ENCODE data around the gene TMIGD3. TPM values are rescaled to one million over a fixed set of nuclear protein-coding genes. Genes with fewer than 3 reads are reported as not detected.

Gene TMIGD3
- total RNA-seq, 1 experiment from 2014 or later: not detected

GRCh38 chr1:111512931-111513330 lies 9.5 kb upstream of the TMIGD3 start:
- TF ChIP-seq SIN3A (IDR thresholded peaks at IDR 0.05; ENCODE audit: borderline replicate concordance, insufficient read depth, low read depth, low read length): no peak
- TF ChIP-seq, protein P1, sequence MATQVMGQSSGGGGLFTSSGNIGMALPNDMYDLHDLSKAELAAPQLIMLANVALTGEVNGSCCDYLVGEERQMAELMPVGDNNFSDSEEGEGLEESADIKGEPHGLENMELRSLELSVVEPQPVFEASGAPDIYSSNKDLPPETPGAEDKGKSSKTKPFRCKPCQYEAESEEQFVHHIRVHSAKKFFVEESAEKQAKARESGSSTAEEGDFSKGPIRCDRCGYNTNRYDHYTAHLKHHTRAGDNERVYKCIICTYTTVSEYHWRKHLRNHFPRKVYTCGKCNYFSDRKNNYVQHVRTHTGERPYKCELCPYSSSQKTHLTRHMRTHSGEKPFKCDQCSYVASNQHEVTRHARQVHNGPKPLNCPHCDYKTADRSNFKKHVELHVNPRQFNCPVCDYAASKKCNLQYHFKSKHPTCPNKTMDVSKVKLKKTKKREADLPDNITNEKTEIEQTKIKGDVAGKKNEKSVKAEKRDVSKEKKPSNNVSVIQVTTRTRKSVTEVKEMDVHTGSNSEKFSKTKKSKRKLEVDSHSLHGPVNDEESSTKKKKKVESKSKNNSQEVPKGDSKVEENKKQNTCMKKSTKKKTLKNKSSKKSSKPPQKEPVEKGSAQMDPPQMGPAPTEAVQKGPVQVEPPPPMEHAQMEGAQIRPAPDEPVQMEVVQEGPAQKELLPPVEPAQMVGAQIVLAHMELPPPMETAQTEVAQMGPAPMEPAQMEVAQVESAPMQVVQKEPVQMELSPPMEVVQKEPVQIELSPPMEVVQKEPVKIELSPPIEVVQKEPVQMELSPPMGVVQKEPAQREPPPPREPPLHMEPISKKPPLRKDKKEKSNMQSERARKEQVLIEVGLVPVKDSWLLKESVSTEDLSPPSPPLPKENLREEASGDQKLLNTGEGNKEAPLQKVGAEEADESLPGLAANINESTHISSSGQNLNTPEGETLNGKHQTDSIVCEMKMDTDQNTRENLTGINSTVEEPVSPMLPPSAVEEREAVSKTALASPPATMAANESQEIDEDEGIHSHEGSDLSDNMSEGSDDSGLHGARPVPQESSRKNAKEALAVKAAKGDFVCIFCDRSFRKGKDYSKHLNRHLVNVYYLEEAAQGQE (IDR thresholded peaks at IDR 0.05; ENCODE audit: insufficient read depth in 1 of 2, low read depth in 2 of 2, low read length in 1 of 2): no peak
- TF ChIP-seq TCF7L2 (IDR thresholded peaks at IDR 0.05; ENCODE audit: low read depth, low read length): no peak
- TF ChIP-seq POLR2AphosphoS5 (IDR thresholded peaks at IDR 0.05; ENCODE audit: low read depth, low read length): no peak
- no peak for TF ChIP-seq CTCF (IDR thresholded peaks at IDR 0.05)
- no peaks in the 10 kb centered on the region for H3K27me3 ChIP-seq (ENCODE audit: control insufficient read depth, insufficient read depth, low read length)
- no peaks in the 10 kb centered on the region for H3K36me3 ChIP-seq (ENCODE audit: control insufficient read depth, insufficient read depth, low read length)
- in situ Hi-C loops (cut with HindIII; ENCODE audit: low pct_unique_long_range_greater_than_20kb, low sequenced_read_pairs): no loop called here
- ATAC-seq (no peak), DNase-seq (ENCODE audit: low read depth, low spot score) (no peak)
- BruUV-seq (replicated peaks): no TSS peak
- intact Hi-C loops (cut with micrococcal nuclease; ENCODE audit: unreplicated experiment): no loop called here
- no peak overlapping the region for H3K4me3 ChIP-seq (ENCODE audit: low read depth in 2 of 2, low read length in 2 of 2)
- CTCF ChIA-PET: no interaction called here
- H3K4me1 ChIP-seq (ENCODE audit: control insufficient read depth, insufficient read depth, low read length): no peaks in the 10 kb centered on the region
- H3K9me3 ChIP-seq (ENCODE audit: control insufficient read depth, insufficient read depth, low read depth, low read length): no peaks in the 10 kb centered on the region
- POLR2A ChIA-PET: no interaction called here
- no peak overlapping the region for H3K27ac ChIP-seq (ENCODE audit: low read length)

DNA sequence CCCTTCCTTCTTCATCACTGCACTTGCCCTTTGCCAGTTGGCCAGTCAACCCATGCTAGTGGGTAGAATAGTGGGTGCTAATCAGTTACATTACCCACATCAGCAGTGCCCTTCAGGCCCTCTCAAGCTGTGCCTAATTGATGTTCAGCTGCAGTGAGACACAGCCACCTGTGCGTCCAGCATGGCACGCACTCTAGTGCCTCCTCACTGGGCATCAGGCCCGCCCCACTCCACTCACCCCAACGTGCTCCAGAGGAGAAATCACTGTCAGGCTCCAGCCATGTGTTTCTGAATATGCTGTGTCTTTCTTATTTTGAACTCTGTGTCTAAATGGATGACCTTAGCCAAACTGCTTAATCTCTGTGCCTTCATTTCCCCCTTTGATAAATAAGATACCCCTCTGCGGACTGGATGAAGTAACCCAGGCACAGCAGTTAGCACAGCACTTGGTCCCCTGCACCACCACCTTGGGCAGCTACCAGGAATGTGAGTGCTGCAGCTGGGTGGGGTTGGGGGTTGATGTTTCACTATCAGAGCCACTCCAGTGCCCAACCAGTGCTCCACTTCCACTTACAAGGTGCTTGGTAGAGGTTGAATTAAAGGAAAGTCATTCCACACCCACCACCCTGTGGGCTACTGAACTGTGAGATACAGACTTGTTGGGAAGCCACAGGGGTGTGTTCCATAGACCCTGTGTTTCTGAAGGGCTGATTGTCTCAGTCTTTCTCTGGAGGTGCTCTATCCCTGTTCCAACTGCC lies 8.9 kb upstream of the TMIGD3 start:
- no peak for TF ChIP-seq POLR2AphosphoS5 (IDR thresholded peaks at IDR 0.05; ENCODE audit: low read depth, low read length)
- TF ChIP-seq, protein P1 (IDR thresholded peaks at IDR 0.05; ENCODE audit: insufficient read depth in 1 of 2, low read depth in 2 of 2, low read length in 1 of 2): no peak
- no peak for TF ChIP-seq SIN3A (IDR thresholded peaks at IDR 0.05; ENCODE audit: borderline replicate concordance, insufficient read depth, low read depth, low read length)
- TF ChIP-seq CTCF (IDR thresholded peaks at IDR 0.05): no peak
- no peak for TF ChIP-seq TCF7L2 (IDR thresholded peaks at IDR 0.05; ENCODE audit: low read depth, low read length)
- no peaks in the 10 kb centered on the region for H3K36me3 ChIP-seq (ENCODE audit: control insufficient read depth, insufficient read depth, low read length)
- ChIA-PET POLR2A (no interaction called here), CTCF (no interaction called here)
- no peaks in the 10 kb centered on the region for H3K27me3 ChIP-seq (ENCODE audit: control insufficient read depth, insufficient read depth, low read length)
- H3K9me3 ChIP-seq (ENCODE audit: control insufficient read depth, insufficient read depth, low read depth, low read length): no peaks in the 10 kb centered on the region
- peaks cover 3% of the 10 kb centered on the region; the same call in 1 of the 2 replicates for H3K4me1 ChIP-seq (ENCODE audit: control insufficient read depth, insufficient read depth, low read length)
- in situ Hi-C loops (cut with HindIII; ENCODE audit: low pct_unique_long_range_greater_than_20kb, low sequenced_read_pairs) (no loop called here), intact Hi-C loops (cut with micrococcal nuclease; ENCODE audit: unreplicated experiment) (no loop called here)
- H3K4me3 ChIP-seq (ENCODE audit: low read depth in 2 of 2, low read length in 2 of 2): no peak overlapping the region
- BruUV-seq (replicated peaks): no TSS peak
- ATAC-seq (no peak), DNase-seq (ENCODE audit: low read depth, low spot score) (no peak)
- no peak overlapping the region for H3K27ac ChIP-seq (ENCODE audit: low read length)
